Ovary (tissue), 3 donors: ENCODE measurements around the gene ZNF606.
A peak's percentile ranks its signal among the peaks of the same experiment; 100 is the strongest.

Experiments
- EP300 ChIP-seq: sonication (generic); formaldehyde crosslinking; IDR thresholded peaks from one replicate; pipeline ENCODE4 v1.6.1; 2017; ENCODE audit warnings: antibody characterized with exemption
- POLR2A ChIP-seq: fragments of 450-650 bp; IDR thresholded peaks from one replicate; pipeline ENCODE4 v1.6.1; 2017; ENCODE audit warnings: antibody characterized with exemption, mild to moderate bottlenecking, moderate library complexity
- TF ChIP-seq, protein P1 (sequence below), 3 donors: fragments of 450-650 bp in 2 of 3; fragments of 200-600 bp in 1 of 3; IDR thresholded peaks; one replicate each; pipeline versions ENCODE4 v1.5.1 to v1.8.0; 2016 to 2022; ENCODE audit warnings: antibody characterized with exemption in 3 of 3, mild to moderate bottlenecking in 1 of 3
- donor health status: DM: no; HTN: no; CAD: no.

DNA sequence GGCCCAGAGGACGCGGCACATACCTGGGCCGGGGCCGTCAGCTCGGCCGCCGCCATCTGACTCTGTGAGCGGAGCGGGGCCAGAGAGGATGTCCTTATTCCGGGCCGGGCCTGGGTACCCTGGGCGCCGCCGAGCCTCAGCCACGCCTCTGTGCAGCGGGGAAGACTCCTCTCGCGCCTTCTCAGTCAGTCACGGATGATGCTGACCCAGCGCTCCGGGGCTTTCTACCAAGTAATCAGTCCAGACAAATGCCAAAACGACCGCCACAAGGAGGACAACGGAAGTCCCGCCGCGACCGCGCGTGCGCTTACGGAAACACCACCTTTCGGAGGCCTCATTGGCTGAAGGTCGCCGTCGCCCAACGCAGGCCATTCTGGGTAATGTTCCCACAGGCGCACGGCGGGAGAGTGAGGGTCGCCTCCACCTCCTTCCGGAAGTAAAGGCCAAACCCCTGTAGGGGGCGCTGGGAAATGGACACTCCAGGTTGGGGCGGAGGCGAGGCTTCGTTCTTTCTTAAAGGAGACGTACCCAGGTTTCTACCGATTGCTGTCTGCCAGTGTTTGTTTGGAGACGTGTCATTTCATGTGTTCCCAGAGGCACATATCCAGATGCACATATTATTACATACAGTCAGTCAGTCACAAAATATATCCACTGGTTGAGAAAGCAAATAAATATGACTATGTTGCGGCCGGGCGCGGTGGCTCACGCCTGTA is 55.0 kb downstream of the ZNF606 start, which contains the start of gene ZNF256:
- TF ChIP-seq, protein P1, sequence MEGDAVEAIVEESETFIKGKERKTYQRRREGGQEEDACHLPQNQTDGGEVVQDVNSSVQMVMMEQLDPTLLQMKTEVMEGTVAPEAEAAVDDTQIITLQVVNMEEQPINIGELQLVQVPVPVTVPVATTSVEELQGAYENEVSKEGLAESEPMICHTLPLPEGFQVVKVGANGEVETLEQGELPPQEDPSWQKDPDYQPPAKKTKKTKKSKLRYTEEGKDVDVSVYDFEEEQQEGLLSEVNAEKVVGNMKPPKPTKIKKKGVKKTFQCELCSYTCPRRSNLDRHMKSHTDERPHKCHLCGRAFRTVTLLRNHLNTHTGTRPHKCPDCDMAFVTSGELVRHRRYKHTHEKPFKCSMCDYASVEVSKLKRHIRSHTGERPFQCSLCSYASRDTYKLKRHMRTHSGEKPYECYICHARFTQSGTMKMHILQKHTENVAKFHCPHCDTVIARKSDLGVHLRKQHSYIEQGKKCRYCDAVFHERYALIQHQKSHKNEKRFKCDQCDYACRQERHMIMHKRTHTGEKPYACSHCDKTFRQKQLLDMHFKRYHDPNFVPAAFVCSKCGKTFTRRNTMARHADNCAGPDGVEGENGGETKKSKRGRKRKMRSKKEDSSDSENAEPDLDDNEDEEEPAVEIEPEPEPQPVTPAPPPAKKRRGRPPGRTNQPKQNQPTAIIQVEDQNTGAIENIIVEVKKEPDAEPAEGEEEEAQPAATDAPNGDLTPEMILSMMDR (IDR thresholded peaks at IDR 0.05), result peak; percentile 52 to 68 (median 54)
- TF ChIP-seq POLR2A (peak; percentile 30), EP300 (no peak)
